HG03521 (cell line): ENCODE data around the gene RAD51B.

Experiments
- ATAC-seq: cut with Tn5 transposase; IDR thresholded peaks from one replicate; pipeline ENCODE4 v1.9.1; 2021; ENCODE audit warnings: mild to moderate bottlenecking, moderate library complexity; ENCODE audit not compliant: unreplicated experiment

Gene RAD51B

DNA sequence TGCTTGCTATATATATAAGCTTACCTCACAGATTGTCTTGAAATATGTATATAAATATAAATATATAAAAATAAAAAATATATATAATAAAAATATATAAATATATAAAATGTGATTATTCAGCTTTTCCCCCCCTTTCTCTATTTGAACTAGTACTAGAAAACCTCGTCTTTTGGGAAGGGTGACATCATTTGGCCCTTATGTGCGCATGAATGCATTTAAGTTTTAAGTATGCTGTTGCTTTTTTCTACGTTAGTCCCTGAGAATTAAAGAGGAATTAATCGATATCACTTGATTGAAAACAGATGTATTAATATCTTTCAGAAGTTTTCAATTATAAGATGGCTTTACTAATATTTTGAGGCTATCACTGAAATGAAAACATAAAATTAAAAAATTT is 69.9 kb downstream of the RAD51B start:
- no peak for ATAC-seq

DNA sequence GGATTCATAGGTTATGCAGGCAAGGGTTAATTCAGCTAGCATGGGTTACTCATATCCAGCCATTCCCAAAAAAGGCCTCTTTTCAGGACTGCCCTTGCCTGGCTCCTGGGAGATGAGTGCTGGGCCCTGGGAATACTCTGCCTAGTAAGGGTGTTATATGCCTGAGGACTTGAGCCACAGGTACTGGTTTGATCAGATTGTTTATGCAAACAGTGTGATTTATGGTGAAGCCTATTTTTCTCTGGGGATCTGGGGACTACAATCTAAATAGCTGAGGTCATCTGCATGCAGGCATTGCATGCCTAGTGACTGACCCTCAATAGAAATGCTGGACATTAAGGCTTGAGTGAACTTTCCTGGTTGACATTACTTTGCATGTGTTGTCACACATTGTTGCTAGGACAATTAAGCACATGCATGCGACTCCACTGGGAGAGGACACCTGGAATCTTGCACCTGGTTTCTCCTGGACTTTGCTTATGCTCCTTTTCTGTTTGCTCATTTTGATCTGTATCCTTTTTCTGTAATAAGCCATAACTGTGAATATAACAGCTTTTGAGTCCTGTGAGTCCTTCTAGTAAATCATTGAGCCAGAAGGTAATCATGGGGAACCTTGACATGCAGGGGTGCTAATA is 73.0 kb downstream of the RAD51B start:
- ATAC-seq, result no peak

DNA sequence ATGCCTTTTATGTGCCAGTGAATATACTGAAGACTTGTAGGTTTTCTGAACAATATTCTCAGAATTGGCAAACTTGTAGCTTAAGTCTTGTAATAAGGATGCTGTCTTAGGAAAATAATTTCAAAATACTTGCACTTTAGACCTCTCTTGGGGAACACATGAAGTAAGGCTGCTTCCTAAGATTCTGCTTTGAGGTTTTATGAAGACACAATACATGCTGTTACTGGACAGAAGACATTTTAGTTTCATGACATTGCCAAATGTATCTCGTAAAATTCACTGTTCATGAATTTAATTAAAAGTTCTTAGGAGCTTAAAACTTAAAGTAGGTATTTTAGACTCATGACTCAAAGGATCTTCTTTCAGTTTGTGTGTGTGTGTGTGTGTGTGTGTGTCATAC is 80.7 kb downstream of the RAD51B start:
- ATAC-seq, result no peak

DNA sequence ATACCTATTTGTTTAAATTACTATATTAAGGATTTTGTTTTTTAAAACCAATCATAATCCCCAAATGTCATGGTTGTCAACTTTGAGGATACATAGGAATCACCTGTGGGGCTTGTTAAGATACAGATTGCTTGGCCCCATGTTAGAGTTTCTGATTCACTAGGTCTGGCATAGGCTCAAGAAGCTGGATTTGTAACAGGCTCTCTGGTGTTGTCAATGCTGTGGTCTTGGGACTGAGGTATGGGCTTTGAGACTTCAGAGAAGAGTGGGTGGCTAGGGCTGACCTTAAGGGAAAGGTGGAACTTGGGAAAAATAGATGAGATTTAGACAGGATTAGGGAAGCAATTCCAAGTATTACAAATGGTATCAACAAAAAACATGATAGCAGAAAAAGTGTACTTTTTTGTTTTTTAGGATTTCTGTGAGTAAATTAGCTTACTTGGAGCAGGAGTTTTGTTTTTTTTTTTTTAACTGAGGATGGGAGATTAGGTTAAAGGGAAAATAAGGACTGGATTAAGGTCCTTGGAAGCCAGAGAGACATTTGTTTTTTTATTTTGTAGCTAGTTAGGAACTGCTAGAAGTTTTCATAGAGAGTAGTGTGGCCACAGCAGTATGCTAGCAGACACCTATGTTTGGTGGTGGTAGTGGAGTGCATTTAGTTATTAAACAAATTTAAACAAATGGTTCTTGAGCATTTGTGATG is 88.6 kb downstream of the RAD51B start:
- no peak for ATAC-seq

DNA sequence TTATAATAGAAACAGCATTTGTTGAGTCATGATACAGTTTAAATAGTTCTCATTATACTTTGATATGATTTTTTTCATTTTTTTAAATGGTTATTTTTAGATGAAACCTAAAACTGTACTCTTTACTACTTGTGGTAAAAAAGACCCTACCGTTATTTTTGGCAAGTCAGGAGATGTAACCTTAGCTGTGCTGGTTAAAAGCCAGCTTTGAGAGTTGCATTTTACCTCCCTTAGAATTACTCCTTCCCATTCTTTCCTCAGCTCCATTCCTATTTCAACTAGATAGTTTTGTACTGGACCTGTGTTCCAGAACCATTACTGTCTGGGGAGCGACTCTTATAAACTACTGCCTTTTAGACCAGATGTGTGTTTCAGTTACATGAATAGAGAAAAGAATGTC is 92.0 kb downstream of the RAD51B start:
- no peak for ATAC-seq

DNA sequence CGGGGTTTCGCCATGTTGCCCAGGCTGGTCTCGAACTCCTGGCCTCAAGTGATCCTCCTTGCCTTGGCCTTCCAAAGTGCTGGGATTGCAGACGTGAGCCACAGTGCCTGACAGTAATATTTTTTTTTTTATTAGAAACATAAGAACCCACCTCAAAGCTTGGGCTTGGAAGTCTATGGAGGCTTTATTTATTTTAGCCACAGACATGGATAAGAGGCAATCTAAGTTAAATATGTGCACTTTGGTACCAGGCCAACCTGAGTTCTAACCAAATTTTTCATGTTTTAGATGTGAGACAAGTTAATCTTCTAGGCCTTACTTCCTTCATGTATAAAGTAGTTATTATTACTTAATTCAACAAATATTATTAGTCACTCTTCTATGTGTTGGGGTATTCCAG is 96.9 kb downstream of the RAD51B start:
- ATAC-seq, result no peak

DNA sequence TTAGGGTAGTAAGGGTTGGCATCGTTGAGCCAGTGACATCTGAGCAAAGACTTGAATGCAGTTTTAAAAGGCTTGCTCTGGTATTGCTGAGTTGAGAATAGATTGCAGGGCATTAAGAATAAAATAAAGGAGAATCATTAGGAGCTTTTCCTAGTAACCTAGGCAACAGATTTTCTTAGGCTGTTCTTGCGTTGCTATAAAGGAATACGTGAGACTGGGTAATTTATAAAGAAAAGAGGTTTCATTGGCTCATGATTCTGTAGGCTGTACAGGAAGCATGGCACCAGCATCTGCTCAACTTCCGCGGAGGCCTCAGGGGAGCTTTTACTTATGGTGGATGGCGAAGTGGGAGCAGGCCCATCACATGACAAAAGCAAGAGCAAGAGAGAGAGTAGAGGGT is 97.4 kb downstream of the RAD51B start:
- no peak for ATAC-seq

DNA sequence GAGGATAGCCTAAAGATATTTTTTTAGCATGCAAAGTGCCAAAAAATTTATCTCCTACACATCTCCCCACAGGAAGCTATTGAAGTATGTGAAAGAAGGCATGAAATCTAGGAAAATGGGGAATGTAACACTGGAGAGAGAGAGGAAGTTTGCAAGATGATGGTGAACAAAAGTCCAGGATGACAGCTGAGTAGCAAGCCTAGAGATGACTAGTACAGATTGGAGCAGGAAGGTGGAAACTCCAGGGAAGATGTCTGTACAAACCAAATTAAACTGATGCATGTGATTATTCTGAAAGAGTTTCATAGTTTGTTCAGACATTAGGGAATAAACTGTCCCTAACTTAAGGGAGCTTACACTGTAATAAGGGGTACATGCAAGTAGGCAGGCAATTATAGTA is 99.3 kb downstream of the RAD51B start:
- ATAC-seq, result no peak

DNA sequence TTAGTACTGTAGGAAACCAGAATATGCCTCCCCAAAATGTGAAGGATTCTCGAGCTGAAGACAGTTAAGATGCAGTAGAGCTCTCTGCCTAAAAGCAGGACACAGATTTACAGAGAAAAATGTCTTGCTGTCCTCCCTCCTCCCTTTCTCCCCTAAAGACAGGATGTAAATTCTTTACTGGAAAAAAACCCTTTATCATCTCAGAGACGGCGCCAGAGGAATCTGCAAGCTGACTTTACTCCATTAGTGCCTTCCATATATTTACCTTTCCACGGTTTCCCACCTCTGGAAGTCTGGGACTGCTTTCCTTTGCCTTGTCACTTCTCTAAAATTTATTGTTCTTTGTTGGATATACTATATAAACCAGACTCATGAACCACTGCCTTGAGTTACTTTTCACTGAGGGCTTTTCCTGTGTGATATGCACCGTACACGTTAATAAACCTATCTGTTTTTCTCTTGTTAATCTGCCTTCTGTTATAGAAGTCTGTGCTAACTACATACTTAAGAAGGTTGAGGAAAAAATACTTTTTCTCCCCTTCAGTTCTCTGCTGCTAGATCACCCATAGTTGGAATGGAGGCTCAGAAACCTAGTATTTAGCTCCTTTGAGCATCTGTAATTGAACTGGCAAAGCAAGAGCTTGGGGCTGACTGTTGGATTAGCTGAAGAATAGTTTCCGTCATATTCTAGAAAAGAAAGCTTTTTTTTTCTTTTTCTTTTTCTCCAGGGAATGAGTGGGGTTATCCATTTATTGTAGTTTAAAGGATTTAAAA is 99.9 kb downstream of the RAD51B start:
- ATAC-seq, result no peak

DNA sequence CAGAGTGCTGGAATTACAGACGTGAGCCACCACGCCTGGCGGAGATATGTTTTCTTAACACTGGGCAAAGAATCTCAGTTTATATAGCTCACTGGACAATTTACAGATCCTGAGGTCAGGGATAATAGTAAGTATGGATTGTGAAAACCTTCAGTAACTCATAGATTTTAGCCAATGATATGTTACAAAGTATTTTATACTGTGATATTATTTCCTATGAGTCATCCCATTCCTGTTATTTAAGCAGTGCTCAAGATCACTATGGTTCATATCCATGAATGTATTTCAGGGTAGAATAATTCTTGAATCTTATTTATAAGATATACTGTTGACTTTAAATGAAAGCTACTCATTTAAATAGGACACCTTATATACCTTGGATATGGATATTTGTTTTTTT is 107.2 kb downstream of the RAD51B start:
- ATAC-seq, result no peak

DNA sequence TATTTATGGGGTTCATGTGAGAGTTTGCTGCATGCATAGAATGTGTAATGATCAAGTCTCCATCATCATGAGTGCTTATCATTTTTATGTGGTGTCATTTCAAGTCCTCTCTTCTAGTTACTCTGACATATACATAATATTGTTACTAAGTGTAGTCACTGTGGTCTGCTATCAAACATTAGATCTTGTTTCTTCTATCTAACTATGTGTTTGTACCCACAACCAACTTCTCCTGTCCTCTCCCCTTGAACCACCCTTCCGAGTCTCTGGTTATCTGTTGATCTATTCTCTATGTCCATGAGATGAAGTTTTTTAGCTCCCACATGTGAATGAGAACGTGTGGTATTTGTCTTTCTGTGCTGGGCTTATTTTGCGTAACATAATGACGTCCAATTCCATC is 107.7 kb downstream of the RAD51B start:
- ATAC-seq, result no peak

DNA sequence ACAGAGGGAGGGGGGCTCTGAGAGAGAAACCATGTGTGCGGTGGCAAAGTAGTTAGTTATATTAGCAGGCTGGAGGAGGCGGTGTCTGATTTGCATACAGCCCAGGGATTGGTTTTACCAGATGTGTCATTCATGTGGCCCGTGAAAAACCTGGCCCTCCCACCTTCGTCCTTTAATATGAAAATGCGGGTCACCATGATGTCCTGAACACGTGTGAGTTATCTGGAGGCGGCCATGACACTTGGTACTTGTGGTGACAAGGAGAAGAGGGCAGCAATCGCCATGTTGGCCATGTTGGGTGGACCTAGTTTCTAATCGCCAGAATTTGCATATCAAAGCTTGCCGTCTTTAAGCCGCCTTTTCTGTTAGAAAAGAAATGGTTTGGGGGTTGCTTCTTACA is 108.8 kb downstream of the RAD51B start:
- no peak for ATAC-seq

DNA sequence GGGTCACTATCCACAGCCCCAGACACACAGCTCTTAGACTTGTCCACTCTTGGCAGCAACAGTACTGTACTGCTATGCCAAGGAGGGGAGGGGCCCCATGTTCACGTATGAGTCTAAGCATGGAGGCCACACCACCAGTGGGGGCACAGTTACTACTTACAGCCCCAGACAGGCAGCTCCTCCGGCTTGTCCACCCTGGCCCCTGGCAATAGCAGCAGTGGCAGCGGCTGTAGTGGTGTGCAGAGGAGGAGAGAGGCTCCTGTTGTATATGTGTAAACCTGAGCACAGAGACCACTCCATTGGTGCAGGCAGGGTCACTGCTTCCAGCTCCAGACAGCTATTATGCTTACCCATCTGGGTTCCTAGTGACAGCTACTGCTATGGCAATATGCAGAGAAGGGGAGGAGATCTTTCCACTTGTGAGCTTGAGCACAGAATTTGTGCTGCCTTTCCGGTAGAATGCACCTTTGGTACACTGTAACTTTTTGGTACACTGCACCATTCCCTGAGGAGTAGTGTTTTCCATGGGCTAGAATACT is 113.2 kb downstream of the RAD51B start:
- ATAC-seq, result no peak

DNA sequence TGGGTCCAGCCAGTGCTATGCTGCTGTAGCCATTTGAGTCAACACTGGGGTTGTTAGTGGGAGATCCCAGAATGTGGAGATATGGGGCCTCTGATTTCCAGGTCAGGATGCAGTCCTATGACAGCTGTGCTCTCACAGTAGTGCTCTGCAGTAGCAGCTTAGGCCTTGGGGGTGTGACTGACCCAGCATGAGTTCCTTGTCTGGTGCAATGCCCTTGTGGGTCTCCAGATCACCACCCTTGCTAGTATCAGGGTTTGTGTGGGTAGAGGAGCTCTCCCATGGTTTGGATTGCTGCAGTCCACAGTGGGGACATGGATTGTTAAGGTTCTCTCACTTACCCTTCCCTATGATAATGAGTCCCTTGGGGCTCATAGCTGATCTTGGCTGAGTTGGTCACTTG is 113.7 kb downstream of the RAD51B start:
- ATAC-seq, result no peak

DNA sequence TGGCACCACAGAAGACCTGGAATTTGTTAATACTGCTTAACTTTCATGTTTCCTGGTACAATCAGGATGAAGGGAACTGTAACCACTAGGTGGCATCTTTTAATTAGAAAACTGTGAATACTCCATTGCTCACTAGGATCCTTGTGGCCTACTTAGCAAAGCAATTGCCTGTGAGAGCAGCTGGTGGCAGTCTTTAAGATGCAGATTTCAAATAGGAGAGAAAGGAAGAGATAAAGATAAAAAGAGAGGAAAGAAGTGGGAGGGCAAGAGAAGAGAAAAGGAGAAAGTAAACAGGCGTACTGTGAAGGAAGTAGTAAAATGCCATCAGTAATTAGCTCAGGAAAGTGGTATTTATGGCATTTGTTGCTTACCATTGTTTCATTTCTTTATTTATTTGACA is 114.5 kb downstream of the RAD51B start:
- ATAC-seq, result no peak

DNA sequence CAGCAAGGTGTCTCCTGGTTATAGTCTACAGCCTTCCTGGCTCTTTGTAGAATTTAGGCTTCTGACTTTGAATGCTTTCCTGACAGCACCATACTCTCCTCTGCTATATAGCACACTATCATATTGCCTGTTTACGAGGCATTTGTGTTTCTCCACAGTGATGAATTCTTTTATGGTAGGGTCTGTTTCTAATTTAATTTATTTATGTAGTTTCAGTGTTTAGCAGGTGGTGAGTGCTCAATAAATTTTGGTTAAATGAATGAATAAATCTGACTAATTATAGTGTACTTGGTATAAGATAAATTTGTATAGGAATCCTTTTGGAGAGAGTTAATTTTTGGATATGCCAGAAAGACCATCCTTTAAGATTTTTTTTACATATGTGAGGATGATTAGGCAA is 115.3 kb downstream of the RAD51B start:
- no peak for ATAC-seq

DNA sequence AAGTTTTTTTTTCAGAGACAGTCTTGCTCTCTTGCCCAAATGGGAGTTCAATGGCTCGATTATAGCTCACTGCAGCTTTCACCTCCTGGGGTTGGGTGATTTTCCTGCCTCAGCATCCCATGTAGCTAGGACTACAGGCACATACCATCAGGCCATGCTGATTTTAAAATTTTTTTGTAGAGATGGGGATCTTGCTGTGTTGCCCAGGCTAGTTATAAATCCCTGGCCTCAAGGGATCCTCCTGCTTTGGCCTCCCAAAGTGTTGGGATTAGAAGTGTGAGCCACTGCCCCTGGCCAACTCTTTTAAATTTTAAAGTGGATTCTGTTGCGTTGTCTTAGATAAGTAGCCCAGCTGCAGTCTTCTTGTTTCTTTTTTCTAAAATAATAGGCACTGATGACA is 115.8 kb downstream of the RAD51B start:
- ATAC-seq, result no peak

DNA sequence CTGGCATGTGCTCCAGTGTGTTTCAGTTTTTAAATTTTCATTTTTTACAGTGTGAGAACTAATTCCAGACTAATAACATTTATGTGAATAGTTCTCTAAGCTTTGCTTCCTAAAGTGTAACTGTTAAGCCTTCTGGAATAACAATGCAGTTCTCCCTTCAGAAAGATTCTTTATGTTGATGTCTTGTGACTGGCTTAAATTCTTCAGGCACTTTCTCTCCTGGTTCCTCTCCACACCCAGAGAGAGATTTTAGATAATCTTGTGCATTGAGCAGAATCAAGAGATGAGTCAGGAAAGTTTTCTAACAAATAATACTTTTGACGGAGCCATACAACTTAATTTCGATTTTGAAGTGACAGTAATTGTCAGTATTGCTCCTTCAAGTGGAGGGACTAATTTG is 118.5 kb downstream of the RAD51B start:
- ATAC-seq, result no peak

DNA sequence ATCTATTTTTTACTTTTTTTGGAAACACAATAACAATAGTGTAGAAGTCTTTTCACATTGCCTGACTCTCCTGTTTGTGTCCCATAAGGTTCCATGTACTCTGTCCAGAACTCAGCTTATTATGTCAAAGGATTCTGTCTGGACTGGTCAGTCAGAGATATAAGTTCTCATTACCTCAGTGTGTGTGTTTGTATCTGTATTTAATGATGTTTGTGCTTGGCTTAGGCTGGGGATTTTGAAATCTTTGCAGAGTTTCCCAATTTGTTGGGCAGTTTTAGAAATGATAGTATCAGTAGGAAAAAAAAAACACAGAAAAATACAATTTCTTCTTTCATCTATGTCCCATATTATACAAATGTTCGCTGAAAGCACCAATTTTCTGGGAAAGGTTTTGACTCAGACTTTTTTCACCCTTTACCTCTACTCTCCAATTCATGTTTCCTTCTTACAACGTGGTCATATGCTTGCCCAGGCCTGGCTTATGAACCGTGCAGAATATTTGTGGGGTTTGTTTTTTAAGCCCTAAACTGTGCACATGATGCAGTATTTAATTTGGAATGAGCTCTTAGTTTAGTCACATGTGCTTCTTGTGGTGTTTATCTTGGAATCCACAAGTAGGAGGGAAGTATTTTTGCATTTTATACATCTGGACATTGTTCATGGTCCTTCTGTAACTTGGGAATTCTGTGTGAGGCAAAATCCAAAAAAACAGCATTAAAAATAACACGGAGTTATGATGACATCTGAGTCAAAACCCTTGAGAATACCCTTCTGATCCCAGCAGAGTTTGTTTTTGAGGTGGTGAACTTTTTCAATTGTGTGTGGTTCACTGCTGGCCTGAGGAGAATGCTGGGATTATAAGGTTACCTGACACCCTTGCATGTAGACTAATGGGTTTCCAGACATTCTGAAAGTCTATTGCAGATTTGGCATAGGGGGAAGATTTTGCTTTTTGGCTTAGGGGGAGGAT is 121.2 kb downstream of the RAD51B start:
- ATAC-seq, result no peak

DNA sequence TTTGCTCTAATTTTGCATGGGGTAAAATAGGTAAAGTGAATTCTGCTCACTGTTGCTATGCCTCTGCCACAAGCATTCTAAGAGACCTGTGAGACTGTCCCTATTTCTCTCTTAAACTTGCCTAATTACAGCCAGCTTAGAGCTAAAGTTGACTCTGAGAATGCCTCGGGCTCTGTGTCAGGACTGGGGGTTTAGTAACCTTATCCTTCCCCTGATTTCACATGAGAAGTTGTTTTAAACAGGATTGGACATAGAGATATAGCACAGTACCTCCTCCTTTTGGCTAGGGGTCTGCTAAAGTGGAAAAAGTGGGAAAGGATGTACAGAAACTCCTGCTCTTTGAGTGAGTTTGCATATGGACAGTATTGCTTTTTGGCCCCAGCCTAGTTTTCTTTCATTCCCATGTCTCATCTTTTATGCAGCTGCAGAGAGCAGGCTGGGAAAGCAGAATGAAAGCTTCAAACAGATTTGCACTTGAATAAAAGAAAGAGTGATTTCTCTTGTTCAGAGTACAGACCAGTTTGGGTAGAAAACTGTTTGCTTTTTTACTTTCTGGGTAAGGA is 122.0 kb downstream of the RAD51B start:
- ATAC-seq, result no peak
